Heart right ventricle (tissue), 16 donors: Measurements from ENCODE around the gene MNT. TPM values are rescaled to one million over a fixed set of nuclear protein-coding genes. Genes with fewer than 3 reads are reported as not detected.

Experiments
- ATAC-seq, 8 donors: fragments of 200-7000 bp; cut with Tn5 transposase; one replicate each; pipeline ENCODE4 v1.9.1; 2020; ENCODE audit warnings: mild to moderate bottlenecking in 8 of 8, moderate library complexity in 8 of 8, moderate number of reproducible peaks in 1 of 8
- DNase-seq, 2 donors: peaks; one replicate each; pipeline ENCODE4 v3.0.0-alpha.2; 2020
- H3K27ac ChIP-seq, 10 donors: fragments of 200-600 bp; sonication (generic) in 2 of 10; one replicate each; pipeline versions ENCODE4 v1.5.0 to v1.8.0; 2020 to 2022; ENCODE audit warnings: mild to moderate bottlenecking in 3 of 10
- H3K27me3 ChIP-seq, 7 donors: fragments of 200-600 bp; one replicate each; pipeline ENCODE4 v1.8.0; 2021 to 2022; ENCODE audit warnings: mild to moderate bottlenecking in 2 of 7
- H3K36me3 ChIP-seq, 9 donors: fragments of 200-600 bp; sonication (generic) in 1 of 9; one replicate each; pipeline versions ENCODE4 v1.5.0 to v1.8.0; 2020 to 2022; ENCODE audit warnings: mild to moderate bottlenecking in 2 of 9
- H3K4me1 ChIP-seq, 9 donors: fragments of 200-600 bp; sonication (generic) in 1 of 9; one replicate each; pipeline versions ENCODE4 v1.5.0 to v1.8.0; 2020 to 2022; ENCODE audit warnings: mild to moderate bottlenecking in 4 of 9
- H3K4me3 ChIP-seq, 10 donors: fragments of 200-600 bp; sonication (generic) in 2 of 10; one replicate each; pipeline versions ENCODE4 v1.5.0 to v1.8.0; 2020 to 2022; ENCODE audit warnings: mild to moderate bottlenecking in 7 of 10, moderate library complexity in 2 of 10
- H3K9me3 ChIP-seq, 11 donors: fragments of 200-600 bp in 10 of 11; sonication (generic) in 2 of 11; one replicate each; pipeline versions ENCODE4 v1.5.0 to v1.8.0; 2013 to 2022; ENCODE audit warnings: mild to moderate bottlenecking in 2 of 11, control low read depth in 1 of 11, moderate library complexity in 1 of 11
- CTCF ChIP-seq, 9 donors: fragments of 200-600 bp; sonication (generic) in 2 of 9; IDR thresholded peaks; one replicate each; pipeline versions ENCODE4 v1.5.0 to v1.8.0; 2021 to 2022; ENCODE audit warnings: antibody characterized with exemption in 9 of 9, mild to moderate bottlenecking in 5 of 9, moderate library complexity in 1 of 9
- WGBS, 2 donors: extraction: QIAGEN DNeasy Blood & Tissue Kit; methylation state at CpG; one replicate each; pipeline ENCODE4 v1.1.7; 2013; ENCODE audit warnings: inconsistent platforms in 1 of 2; 5-methylcytosine and 5-hydroxymethylcytosine counted together
- intact Hi-C, 10 donors: fragments of 100-400 bp; cut with DNase I; formaldehyde crosslinking; loops; one replicate each; pipeline versions ENCODE4 v1.11.1 to v1.14.2; 2022
- polyA plus RNA-seq, 2 donors: library from polyadenylated mRNA; stranded (reverse); fragments of 200-250 nt; gene quantifications; one replicate each; pipeline ENCODE4 v1.2.3, GENCODE V29; 2013
- total RNA-seq, 10 donors: library from RNA; stranded (reverse); fragmentation: NEBNext Ultra II Directional in 3 of 10; extraction: Animal tissue kit (Norgen Biotek cat#: 25700) in 3 of 10; gene quantifications; one replicate each; pipeline versions ENCODE4 v1.2.1 to v1.2.4, GENCODE V29; 2021 to 2023
- donor health status: Arrhythmogenic right ventricular cardiomyopathy.
- donor health status: ischemic (EF 13 %, LVEDD 7.1; RV severe dilation, severe dysfunction).
- donor health status: healthy with polysubstance abuse.
- donor health status: DM: no; HTN: yes; CAD: no.
- donor health status: DM: no; HTN: no; CAD: no.
- donor health status: ischemic (EF 25% LVEDD 6.9; RV normal size, moderate dysfunction).
- donor health status: ischemic (EF 25% LVEDD 5.7; RV mildly dilated, moderate dysfunction).
- donor health status: healthy.
- donor health status: DM: yes; HTN: yes; CAD: no.
- donor health status: Ischemic cardiomyopathy.
- donor health status: ischemic (EF 35%, LVEDD 5.7; RV mildly dilated, moderate dysfunction).
- donor health status: nonischemic (EF 11% LVEDD 7.7; RV severe dilation, severe dysfunction).
- donor health status: DM: yes; HTN: yes; CAD: no.
- donor health status: PGD.
- donor health status: ischemic (EF 29% LVEDD 5.4; RV normal size, mild dysfunction).
- donor health status: nonischemic (EF 23%, LVEDD 6.1; RV moderate dilation, normal function).

The MNT gene
- total and polyA plus RNA-seq, 12 donors = 5.0 to 14.1 (median 11.0) TPM

- Histone ChIP-seq H3K9me3 (no peaks in the 10 kb centered on the region), H3K4me1 (peaks cover 0 to 27% (median 9%) of the 10 kb centered on the region in 9 donors), H3K27ac (no peak overlapping the region), H3K36me3 (peaks cover 0 to 58% (median 0%) of the 10 kb centered on the region in 9 donors), H3K27me3 (no peaks in the 10 kb centered on the region), H3K4me3 (no peak overlapping the region)
- ATAC-seq = peak in 2 of 8 donors; percentile 23 to 24
- WGBS, 2 donors = 73 to 75% methylated on average over 27 of the region's 27 CpGs
- intact Hi-C loops = no loop called here
- DNase-seq = no peak
- peak in 4 of 9 donors; percentile 13 to 19 (median 17) for TF ChIP-seq CTCF (IDR thresholded peaks at IDR 0.05)
These were observed 20.7 kb upstream of the MNT start for GRCh38 chr17:2421315-2422147.

- peak overlapping the region in 1 of 10 donors; percentile 66 for H3K27ac ChIP-seq
- H3K9me3 ChIP-seq = no peaks in the 10 kb centered on the region
- peaks cover 0 to 45% (median 0%) of the 10 kb centered on the region in 9 donors for H3K36me3 ChIP-seq
- intact Hi-C loops = no loop called here
- H3K27me3 ChIP-seq = no peaks in the 10 kb centered on the region
- no peak overlapping the region for H3K4me3 ChIP-seq
- no peak for DNase-seq
- WGBS, 2 donors = 68 to 71% methylated on average over 12 of the region's 12 CpGs
- peaks cover 3 to 35% (median 16%) of the 10 kb centered on the region in 9 donors for H3K4me1 ChIP-seq
- peak in 1 of 8 donors; percentile 2 for ATAC-seq
- TF ChIP-seq CTCF (IDR thresholded peaks at IDR 0.05) = no peak
These were observed 19.3 kb upstream of the MNT start for GRCh38 chr17:2420176-2420575.

- peaks cover 3 to 35% (median 16%) of the 10 kb centered on the region in 9 donors for H3K4me1 ChIP-seq
- ATAC-seq = peak in 5 of 8 donors; percentile 26 to 51 (median 30)
- peak overlapping the region in 6 of 10 donors; percentile 1 to 72 (median 58) for H3K27ac ChIP-seq
- DNase-seq = no peak
- H3K27me3 ChIP-seq = no peaks in the 10 kb centered on the region
- WGBS, 2 donors = 80% methylated on average over 6 of the region's 6 CpGs
- H3K9me3 ChIP-seq = no peaks in the 10 kb centered on the region
- peaks cover 0 to 52% (median 0%) of the 10 kb centered on the region in 9 donors for H3K36me3 ChIP-seq
- intact Hi-C loops = loop anchor here in 3 of 10 donors (10.0 kb wide), 2 partner anchors 55 to 175 kb away; partner anchors contain the start of gene PAFAH1B1 (in 1 of the 3)
- no peak overlapping the region for H3K4me3 ChIP-seq
- no peak for TF ChIP-seq CTCF (IDR thresholded peaks at IDR 0.05)
These were observed 18.6 kb upstream of the MNT start for GRCh38 chr17:2419486-2419885.

GRCh38 chr17:2418572-2418971 is 17.7 kb upstream of the MNT start:
- Histone ChIP-seq H3K27ac (peak overlapping the region; percentile 35 to 72 (median 62)), H3K36me3 (peaks cover 0 to 58% (median 0%) of the 10 kb centered on the region in 9 donors), H3K27me3 (no peaks in the 10 kb centered on the region), H3K4me3 (no peak overlapping the region), H3K9me3 (no peaks in the 10 kb centered on the region), H3K4me1 (peaks cover 3 to 36% (median 16%) of the 10 kb centered on the region in 9 donors)
- no peak for TF ChIP-seq CTCF (IDR thresholded peaks at IDR 0.05)
- no peak for DNase-seq
- 44 to 53% methylated on average over 7 of the region's 7 CpGs for WGBS, 2 donors
- intact Hi-C loops = loop anchor here in 3 of 10 donors (10.0 kb wide), 2 partner anchors 54 to 176 kb away; partner anchors contain the start of gene PAFAH1B1 (in 1 of the 3)
- ATAC-seq = peak in 6 of 8 donors; percentile 18 to 69 (median 46)
